GM21390 (cell line): ENCODE results near the gene ARHGAP42.

Source experiments
- ATAC-seq: cut with Tn5 transposase; IDR thresholded peaks from one replicate; pipeline ENCODE4 v1.9.1; 2021; ENCODE audit not compliant: unreplicated experiment

Gene ARHGAP42

DNA sequence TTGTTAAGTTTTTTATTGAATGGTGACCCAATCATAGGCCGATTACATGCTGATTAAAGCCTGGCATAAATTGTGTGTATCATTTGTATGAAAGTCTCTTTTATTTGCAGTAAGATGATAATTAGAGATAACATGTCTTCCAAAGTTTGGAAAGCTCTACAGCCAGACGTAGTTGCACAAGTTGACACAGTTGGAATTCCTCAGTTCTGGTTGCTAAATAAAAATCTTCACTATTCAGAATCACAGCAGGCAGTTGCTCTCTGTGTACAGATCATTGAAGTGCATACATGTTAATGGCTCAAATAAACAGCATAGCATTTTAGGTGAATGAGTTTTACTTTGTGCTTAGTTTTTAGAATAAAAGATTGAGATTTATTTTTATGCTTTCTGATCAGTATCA lies 69.5 kb downstream of the ARHGAP42 start:
- ATAC-seq, result no peak

DNA sequence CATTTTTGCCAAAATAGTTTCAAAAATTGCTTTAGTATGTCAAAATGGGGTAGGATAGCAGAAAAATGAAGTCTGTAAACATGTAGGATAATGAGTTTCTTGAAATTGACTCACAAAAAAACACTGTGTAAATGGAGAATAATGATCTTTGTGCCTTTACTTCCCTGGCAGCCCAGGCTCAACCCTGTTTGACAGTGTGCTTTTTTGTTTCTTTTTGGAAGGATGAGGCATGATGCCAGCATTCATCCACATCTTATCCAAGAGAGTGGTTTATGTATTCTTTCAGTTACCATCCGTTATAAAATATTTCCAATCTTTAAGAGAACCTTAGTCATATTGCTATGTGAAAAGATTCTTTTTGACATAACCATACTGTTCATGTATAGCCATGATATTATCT lies 70.6 kb downstream of the ARHGAP42 start:
- ATAC-seq, result no peak

DNA sequence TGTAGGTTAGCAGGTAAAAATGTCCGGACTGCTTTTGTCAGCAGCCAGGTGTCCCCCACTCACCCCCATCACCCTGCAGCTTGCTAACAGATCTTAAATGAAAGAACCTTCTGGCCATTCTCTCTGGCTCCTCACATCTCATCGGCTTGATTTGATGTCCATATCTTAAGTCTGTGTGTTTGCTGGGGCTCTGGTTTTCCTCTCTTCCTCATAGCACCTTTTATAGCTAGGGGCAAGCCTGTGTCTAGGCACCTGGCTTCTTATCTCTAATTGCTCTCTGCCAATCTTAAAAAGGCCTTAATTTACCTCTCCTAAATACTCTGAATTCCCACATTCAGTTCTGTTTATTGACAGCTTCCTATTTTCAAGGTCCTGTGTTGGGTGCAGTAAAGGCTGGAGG lies 72.0 kb downstream of the ARHGAP42 start:
- no peak for ATAC-seq

DNA sequence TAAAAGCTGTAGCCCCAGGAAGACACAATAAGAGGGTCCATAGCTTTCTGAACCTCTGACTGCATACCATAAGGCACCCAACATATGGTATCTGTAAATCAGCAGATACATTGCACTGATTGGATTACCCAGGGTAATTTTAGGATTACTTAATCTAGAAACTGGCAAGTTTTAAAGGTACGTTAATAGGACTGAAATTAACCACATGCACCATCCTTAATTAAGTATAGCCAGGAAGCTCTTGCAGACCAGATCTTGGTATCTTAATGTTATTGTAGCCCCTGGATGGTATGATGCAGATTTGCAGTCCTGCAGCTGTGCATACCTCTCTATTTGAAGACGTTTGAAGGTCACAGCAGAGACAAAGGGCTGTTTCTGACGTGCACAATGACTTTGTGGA lies 72.8 kb downstream of the ARHGAP42 start:
- ATAC-seq, result no peak

DNA sequence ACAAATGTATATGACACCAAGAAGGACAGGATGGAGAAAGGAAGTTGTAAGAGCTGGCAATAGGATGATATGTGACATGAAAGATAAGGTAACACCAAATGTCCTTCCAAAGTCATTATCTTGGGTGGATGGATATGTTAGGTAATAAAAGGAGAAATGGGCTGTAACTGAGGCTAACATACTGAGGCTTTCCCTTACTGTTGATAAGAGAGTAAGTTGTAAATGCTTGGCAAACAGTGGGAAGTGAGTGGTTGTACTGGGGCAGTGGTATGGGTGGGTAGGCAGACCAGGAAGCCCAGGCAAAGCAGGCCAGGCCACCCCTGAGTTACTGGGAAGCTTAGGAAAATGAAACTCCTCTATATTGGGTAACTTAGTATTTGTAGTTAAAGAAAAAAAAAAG lies 73.7 kb downstream of the ARHGAP42 start:
- no peak for ATAC-seq

DNA sequence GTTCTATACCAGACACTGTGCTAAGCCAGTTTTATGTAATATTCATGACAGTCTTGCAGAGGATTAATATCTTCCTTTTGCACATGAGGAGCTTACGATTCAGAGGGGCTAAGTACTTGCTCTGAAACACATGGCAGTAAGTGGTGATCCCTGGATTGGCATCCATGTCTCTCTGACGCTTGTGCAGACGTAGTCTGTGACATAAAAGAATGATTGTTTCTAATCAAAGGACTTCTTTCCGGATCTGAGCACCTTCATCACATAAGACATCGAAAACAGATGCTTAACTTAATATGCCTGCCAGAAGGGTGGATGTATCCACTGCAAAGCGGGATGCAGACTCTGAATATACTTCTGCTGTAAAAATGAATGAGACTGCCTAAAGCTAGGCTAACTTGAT lies 74.8 kb downstream of the ARHGAP42 start:
- ATAC-seq, result no peak

DNA sequence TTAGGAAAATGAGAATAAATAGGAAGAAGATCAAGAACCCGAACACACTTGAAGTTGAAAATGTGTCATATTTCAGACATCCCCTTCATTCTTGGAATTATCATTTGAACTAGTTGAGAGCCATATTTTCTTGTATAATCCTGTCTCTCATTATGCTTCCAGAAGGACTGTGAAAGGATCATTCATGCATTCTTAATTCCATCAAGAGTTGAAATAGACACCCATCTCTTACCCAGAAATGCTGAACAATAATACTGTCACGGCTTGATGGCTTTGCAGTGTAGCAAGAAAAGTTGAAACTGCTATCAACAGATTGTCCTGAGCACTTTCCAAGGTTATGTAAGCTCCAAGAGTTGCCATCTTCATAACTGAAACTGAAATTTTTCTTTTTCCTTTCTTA lies 79.7 kb downstream of the ARHGAP42 start:
- ATAC-seq, result no peak

DNA sequence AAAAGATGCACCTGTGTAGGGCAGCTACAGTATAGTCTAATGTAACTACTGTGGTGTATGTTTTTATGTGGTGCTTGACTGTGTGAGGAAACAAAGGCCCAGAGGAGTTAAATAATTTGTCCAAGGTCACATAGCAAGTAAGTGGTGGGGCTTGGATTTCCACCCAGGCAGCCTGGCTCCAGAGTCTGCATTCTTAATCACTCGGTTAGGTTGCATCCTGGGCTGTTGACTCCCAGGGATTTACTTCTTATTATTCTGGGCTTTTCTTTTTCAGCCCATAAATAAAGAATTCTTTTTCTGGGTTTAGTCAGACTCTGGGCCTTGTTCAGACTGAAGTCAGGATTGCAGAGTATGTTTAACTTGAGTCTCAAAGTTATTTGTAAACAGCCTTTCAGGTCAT lies 82.1 kb downstream of the ARHGAP42 start:
- no peak for ATAC-seq

DNA sequence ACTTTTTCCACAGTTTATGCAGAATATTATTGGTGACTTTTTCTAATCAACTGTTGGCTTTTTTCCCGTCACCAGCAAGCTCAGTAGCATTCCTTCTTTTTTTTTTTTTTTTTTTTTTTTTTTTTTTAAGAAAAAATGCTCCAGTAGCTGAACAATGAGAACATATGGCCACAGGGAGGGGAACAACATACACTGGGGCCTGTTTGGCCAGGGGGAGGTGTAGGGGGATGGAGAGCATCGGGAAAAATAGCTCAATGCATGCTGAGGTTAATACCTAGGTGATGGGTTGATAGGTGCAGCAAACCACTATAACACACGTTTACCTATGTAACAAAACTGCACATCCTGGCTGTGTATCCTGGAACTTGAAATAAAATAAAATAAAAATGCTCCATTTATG lies 82.5 kb downstream of the ARHGAP42 start:
- no peak for ATAC-seq

DNA sequence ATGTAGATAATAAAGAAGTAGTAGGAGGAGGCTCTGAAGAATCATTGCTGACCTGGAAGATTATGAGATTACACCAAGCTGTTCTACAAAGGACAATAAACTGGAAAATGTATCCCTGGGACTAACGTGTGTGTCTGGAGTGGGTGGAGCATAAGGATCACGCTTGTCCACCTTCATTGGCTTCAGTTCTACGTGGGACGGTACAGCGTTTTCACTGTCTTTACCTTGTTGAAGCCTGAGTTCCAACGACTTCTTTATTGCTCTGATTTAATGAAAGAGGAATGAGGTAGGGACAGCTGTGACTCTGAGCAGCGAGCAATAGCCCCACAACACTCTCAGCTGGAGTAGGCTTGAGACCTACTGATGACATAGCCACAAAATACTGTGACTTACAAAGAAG lies 87.0 kb downstream of the ARHGAP42 start:
- ATAC-seq, result no peak

DNA sequence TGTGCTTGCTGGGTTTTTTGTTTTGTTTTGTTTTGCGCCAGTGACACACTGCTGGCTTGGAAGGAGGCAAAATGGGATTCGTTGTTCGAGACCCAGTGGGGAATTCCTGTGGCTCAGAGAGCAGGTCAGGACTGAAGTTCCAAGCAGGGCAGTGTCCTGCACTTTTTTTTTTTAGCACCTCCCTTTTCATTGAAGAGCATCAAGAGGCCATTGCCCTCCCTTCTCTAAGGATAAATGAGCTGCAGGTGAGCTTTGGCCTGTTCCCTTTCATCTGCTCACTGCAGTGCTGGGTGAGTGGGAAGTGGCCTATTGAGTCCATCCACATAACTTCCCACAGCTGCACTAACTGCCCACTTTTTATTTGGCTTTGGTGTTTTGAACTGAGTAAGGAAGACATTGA lies 87.8 kb downstream of the ARHGAP42 start:
- ATAC-seq, result no peak

DNA sequence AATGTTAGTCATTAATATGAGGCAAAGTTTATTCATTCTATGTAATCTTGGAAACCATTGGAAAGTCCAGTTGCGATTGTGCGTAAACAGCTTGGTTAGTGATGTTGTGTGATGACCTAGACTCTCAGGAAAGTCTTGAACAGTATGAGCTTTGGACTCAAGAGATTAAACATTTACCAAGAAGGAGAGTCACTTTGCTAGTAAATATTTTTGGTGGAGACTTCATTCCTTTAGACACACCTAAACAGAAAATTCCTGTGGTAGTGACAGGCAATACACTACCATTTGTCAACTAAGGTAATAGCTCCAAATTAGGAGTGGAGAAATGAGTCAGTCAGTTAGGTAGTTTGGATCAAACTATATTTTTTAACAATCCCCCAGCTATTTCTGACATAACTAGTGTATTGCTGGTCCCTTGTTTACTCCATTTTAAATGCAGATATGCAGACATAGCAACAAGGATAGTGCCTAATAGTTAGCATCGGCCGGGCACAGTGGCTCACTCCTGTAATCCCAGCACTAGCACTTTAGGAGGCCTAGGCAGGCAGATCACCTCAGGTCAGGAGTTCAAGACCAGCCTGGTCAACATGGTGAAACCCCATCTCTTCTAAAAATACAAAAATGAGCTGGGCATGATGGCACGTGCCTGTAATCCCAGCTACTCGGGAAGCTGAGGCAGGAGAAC lies 89.3 kb downstream of the ARHGAP42 start:
- no peak for ATAC-seq

DNA sequence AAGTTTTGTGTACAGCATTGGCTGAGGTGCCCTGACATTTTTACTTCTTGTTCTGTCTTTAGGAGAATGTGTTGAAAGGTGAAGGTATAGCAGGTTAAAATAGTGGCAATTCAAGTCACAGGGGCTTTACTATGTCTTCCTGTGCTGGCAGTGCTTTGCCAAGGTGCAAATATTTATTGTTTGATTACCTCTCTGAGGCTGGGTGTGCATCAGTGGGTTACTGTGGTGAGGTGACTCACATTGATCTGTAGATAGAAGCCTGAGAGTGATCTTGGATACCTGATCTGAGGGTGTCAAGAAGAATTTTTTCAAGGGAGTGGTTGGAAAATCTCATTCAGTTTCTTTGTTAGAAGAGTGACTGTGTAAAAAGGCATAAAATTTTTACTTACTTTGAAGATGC lies 90.0 kb downstream of the ARHGAP42 start:
- ATAC-seq, result no peak

DNA sequence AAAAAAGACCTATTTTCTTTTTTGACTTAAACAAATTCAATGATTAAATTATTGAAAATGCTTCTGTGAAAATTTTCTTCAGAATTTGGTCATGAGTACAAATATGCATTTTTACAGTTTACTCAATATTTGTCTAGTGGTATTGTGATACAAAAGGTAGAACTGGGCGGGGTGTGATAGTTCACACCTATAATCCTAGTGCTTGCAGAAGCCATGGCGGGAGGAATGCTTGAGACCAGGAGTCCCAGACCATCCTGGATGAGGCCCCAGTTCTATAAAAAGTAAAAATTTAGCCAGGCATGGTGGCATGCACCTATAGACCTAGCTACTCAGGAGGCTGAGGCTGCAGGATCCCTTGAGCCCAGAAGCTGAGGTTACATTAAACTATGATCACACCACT lies 90.6 kb downstream of the ARHGAP42 start:
- no peak for ATAC-seq

DNA sequence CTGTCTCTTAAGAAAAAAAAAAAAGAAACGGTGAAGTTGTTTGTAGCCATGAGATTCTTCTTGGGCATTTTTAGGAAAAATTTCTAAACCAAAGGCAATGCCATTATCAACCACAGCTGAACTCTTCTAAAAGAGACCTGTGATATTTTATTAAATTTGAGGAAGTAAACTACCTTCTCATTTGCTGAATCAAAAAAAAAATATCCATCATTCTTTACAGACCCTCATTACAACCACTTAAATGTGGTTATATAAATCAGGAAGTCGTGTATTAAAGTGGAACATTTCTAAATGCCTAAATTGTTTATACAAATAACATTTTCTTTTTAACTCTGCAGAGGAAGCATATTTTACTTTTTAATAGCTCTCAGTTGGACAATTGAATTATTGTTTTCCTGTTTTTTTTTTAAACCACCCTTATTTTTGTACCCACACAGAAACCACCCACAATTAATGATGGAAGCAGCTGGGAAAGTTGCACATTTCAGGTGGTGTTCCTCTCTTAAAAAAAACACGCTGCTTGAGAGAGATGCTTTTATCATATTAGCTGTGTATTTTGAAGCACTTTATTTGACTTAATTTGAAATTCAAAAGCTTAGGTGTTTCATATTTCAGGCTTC lies 91.2 kb downstream of the ARHGAP42 start:
- ATAC-seq, result no peak

DNA sequence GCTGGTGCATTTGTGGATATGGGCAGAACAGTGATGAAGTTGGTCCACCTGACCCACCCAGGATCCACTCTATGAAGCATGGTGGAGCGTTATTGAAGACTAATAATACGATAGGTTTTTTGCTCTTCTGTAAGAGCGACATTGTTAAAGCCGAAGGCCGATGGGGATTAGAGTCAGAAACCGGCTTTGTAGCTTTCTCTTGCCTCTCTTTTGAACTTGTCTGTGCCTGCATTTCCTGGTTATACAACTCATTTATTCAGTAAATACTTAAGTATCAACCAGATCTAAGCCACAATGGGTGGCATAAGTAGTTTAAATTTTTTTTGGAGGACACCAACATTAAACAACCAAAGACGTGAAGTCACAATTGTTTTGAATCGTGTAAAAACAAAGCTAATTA lies 93.4 kb downstream of the ARHGAP42 start:
- ATAC-seq, result no peak

DNA sequence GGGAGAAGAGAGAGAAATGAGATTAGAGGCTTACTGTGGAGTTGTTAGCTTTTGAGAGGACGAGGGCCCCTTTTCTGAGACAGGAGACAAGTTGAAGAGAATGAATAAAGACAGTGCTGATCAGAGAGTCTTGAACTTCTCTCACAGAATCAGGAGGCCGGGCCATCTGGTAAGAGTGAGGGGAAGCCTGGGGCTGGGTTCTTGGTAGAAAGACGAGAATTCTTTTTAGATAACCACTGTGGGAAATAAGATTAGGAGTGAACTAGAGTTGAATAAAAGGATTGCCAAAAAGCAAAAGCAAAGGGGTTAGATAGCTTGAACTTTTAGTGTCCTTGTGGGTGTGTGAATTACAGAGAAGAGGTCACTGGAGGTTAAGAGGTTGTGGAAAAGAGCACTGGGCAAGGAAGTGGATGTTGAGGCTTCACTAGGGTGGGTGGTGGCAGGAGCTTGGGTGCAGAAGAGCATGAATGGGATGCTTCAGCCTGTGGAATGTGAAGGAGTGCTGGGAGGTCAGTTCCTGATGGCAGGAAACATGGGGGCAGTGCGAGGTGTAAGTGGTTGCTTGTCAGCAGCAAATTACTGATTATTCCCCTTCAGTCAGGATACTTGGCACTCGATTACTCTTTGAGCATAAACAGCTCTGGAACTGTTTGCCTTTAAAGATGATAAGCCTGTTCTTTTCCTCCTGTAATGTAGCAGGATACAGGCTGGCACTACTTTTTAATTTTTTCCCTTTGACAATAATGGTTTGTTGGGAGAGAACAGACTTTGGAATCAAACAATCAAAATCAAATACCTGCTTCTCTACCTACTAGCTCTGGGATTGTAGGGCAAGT lies 98.3 kb downstream of the ARHGAP42 start:
- no peak for ATAC-seq

DNA sequence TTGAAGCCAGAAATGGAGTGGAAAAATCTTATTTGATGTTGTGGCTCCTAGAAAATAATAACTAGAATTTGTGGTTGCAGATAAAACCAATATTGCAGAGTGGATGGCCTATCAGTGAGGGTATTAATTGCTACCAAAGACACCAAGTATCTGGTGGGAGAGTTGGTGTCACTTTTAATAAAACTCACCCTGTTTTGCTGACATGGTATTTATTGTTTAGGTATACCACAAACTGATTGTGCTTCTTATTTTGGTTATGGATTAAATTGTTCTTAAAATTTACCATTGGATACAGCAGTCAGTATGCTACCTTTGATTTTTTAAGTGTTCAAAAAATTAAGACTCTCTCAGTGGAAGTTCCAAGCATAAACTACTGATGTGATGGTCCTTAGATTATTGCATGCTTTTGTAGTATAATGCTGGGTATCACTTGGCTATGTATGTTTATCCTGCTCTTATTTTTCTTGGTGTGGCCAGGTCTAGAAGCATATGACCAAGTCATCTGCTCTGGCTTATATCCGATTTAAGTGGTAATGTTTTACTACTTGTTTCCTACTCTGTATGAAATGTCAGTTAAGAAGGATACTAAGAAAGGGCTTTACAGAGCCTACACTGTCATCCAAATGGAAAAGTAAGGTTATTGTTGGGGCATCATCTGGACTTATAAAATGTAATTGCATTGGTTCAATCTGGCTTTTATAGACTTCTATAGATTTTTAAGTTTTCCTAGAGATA lies 101.6 kb downstream of the ARHGAP42 start:
- no peak for ATAC-seq

DNA sequence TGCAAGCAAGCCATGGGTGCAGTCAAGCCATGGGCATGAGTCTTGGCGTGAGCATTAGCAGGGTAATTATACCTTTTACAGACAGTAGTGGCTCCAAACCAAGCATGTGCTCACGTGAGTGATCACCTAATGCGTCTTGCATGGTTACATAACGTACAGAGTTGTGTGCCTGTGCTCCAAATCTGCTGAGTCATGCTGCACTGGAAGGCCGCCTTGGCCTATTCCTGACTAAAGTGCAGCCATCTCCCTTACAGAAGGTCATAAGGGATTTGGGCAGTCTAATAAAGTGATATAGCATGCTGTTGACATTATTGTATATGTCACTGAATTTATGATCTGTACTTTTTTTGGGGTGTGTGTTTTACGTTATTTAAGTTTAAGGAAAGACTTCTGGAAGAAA lies 102.4 kb downstream of the ARHGAP42 start:
- no peak for ATAC-seq

DNA sequence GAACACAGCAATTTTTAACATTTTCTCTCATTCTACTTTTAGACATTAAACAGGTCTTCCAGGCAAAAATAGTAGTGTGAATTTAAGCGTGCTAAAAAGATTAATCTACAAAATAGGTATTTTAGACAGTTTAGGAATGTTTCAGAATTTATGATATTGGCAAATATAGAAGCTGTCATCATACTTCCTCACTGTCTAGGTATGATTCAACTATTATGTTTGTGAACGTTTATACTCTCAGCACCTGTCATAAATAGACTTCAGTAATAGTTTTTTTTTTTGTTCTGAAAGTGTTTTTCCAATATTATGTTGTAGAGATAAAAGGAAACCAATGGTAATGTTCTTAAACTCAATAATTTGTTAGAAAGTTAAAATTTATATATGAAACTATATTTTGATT lies 103.0 kb downstream of the ARHGAP42 start:
- ATAC-seq, result no peak

DNA sequence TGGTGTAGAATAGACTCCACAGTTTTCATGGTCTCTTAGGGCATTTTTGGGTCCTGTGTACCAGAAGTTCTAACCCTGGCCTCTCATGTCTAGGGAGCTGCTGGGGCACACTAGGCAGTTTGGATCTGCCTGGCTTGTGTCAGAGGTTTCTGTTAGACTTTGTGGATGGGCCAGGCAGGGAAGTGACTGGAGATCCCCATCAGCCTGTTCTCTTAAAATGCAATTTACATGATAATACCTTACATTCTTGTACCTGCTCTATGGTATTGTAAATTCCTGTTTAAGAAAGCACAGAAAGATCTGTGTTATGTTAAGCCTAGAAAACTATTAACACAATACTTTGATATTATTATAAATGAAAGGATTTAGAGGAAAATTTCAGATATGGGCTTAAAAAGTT lies 104.0 kb downstream of the ARHGAP42 start:
- no peak for ATAC-seq

DNA sequence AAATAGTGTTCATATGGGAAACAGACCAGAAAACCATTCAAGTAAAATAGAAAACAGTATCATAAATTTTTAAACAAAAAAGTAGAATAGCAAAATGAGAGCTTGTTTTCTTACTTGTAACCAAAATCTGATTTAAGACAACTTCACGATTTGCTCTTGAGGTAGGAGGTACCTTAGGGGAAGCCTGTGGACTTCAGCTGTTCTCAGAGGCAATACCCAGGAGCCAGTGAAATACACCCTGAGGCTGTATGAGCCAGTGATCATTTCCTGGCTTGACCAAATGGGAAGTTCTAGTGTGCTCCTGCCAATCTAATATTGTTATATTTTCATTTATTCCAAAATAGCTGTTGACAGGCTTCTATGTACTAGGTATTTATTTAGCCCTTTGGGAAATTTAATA lies 104.8 kb downstream of the ARHGAP42 start:
- no peak for ATAC-seq
